ENCODE measurements around the gene CCDC40. TPM values are rescaled to one million over a fixed set of nuclear protein-coding genes. Genes with fewer than 3 reads are reported as not detected.

CCDC40 gene
- total and polyA plus RNA-seq, 10 of the 15 experiments (the other 5 are each of a cell fraction or from before 2014, with no cell fraction given) = 0.06 to 0.10 TPM; not detected in 8

DNA sequence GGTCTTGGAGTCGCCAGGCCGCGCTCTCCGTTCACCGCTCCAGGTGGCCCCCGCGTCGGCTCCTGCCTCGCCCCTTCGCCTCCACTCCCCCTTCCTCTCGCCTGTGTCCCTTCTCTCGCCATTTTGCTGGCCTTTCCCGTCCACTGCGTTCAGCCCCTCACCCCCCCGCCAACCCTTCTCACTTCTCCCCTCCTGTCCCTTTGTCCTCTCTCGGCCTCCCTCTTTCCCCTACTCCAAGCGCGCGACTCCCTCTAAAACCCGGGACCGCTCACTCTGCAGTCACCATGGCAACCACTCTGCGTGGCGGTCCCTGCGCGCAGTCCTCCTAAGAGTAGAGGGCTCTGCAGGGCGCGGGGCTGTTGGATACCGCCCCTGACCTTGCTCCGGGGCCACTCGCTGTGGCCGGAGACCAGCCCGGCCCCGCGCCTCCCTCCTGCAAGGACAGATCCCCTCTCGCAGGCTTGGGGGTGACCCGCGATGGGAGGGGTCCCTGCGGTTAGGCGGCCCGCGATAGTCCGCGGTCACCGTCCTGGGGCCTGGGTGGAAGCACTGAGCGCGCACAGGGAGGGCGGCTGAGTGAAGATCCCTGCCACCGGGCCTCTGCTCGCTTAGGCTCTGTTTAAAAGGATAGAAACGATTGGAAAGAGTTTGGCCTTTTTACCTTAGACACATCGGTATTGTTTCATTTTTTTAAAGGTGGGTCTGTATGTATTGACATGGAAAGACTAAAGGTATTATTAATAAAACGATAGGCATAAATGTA, 454 bp downstream of the CCDC40 start:
- Histone ChIP-seq H3K9me3 (replicated peaks; ENCODE audit: control insufficient read depth, insufficient read depth, low read length) (no peaks in the 10 kb centered on the region), H3K27me3 (replicated peaks in 1 of 2; ENCODE audit: control insufficient read depth in 2 of 2, insufficient read depth in 2 of 2, low read length in 1 of 2) (peaks cover 3 to 4% of the 10 kb centered on the region in 2 experiments; a peak in 3 of 4 replicates), H3K4me1 (ENCODE audit: control insufficient read depth, insufficient read depth, low read length) (no peaks in the 10 kb centered on the region), H3K79me2 (ENCODE audit: control insufficient read depth, insufficient read depth, low read length) (no peaks in the 10 kb centered on the region), H3K9ac (ENCODE audit: control insufficient read depth, insufficient read depth, low read length) (no peak overlapping the region), H3K4me2 (ENCODE audit: control insufficient read depth, insufficient read depth) (peak overlapping the region; percentile 89), H4K20me1 (ENCODE audit: control insufficient read depth, insufficient read depth) (no peaks in the 10 kb centered on the region), H3K36me3 (ENCODE audit: control insufficient read depth in 2 of 2, insufficient read depth in 2 of 2, low read length in 1 of 2) (no peaks in the 10 kb centered on the region), H2AFZ (ENCODE audit: control insufficient read depth, low read depth, low read length) (peak overlapping the region; percentile 64), H3K27ac (ENCODE audit: control insufficient read depth, insufficient read depth) (no peak overlapping the region), H3K4me3 (peak overlapping the region; percentile 74; the same call in 1 of the 2 replicates)
- 10% methylated on average over 44 of the region's 52 CpGs for WGBS (ENCODE audit: insufficient coverage, insufficient replicate concordance, low lambda C conversion rate, missing lambda C conversion rate)
- intact Hi-C loops (cut with micrococcal nuclease; ENCODE audit: unreplicated experiment) = no loop called here
- in situ Hi-C loops (cut with MboI) = no loop called here
- SMC1A ChIA-PET (ENCODE audit: uncharacterized antibody, unreplicated experiment) = no interaction called here
- RAD21 ChIA-PET (ENCODE audit: unreplicated experiment) = no interaction called here
- FAIRE-seq = no peak
- no TSS peak for BruUV-seq (replicated peaks)
- no peak for DNase-seq (ENCODE audit: low read depth, low spot score)
- POLR2A ChIA-PET = no interaction called here
- CTCF ChIA-PET = no interaction called here
- peak; percentile 27 for ATAC-seq
- no peak for TF ChIP-seq TCF3 (IDR thresholded peaks at IDR 0.05; ENCODE audit: borderline replicate concordance, insufficient read depth, low read depth, low read length)
- TF ChIP-seq STAT3 (IDR thresholded peaks at IDR 0.05; ENCODE audit: low read depth, low read length) = no peak
- TF ChIP-seq, protein P1, sequence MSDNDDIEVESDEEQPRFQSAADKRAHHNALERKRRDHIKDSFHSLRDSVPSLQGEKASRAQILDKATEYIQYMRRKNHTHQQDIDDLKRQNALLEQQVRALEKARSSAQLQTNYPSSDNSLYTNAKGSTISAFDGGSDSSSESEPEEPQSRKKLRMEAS (IDR thresholded peaks at IDR 0.05; ENCODE audit: low read depth, low read length) = no peak
- TF ChIP-seq BCL11A (IDR thresholded peaks at IDR 0.05; ENCODE audit: low read depth, low read length) = no peak
- TF ChIP-seq POLR2AphosphoS2 (IDR thresholded peaks at IDR 0.05; ENCODE audit: low read depth, low read length) = no peak
- TF ChIP-seq ZNF217 (IDR thresholded peaks at IDR 0.05) = no peak
- TF ChIP-seq ZNF24 (IDR thresholded peaks at IDR 0.05) = no peak
- no peak for TF ChIP-seq CREB1 (IDR thresholded peaks at IDR 0.05; ENCODE audit: low read depth)
- TF ChIP-seq DPF2 (IDR thresholded peaks at IDR 0.05) = 0 out of 2 replicates have a peak, but pooled peaks have one; percentile 52
- TF ChIP-seq, protein P2, sequence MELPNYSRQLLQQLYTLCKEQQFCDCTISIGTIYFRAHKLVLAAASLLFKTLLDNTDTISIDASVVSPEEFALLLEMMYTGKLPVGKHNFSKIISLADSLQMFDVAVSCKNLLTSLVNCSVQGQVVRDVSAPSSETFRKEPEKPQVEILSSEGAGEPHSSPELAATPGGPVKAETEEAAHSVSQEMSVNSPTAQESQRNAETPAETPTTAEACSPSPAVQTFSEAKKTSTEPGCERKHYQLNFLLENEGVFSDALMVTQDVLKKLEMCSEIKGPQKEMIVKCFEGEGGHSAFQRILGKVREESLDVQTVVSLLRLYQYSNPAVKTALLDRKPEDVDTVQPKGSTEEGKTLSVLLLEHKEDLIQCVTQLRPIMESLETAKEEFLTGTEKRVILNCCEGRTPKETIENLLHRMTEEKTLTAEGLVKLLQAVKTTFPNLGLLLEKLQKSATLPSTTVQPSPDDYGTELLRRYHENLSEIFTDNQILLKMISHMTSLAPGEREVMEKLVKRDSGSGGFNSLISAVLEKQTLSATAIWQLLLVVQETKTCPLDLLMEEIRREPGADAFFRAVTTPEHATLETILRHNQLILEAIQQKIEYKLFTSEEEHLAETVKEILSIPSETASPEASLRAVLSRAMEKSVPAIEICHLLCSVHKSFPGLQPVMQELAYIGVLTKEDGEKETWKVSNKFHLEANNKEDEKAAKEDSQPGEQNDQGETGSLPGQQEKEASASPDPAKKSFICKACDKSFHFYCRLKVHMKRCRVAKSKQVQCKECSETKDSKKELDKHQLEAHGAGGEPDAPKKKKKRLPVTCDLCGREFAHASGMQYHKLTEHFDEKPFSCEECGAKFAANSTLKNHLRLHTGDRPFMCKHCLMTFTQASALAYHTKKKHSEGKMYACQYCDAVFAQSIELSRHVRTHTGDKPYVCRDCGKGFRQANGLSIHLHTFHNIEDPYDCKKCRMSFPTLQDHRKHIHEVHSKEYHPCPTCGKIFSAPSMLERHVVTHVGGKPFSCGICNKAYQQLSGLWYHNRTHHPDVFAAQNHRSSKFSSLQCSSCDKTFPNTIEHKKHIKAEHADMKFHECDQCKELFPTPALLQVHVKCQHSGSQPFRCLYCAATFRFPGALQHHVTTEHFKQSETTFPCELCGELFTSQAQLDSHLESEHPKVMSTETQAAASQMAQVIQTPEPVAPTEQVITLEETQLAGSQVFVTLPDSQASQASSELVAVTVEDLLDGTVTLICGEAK (IDR thresholded peaks at IDR 0.05; ENCODE audit: borderline replicate concordance) = 0 out of 2 replicates have a peak, but pooled peaks have one; percentile 19
- TF ChIP-seq, protein P3, sequence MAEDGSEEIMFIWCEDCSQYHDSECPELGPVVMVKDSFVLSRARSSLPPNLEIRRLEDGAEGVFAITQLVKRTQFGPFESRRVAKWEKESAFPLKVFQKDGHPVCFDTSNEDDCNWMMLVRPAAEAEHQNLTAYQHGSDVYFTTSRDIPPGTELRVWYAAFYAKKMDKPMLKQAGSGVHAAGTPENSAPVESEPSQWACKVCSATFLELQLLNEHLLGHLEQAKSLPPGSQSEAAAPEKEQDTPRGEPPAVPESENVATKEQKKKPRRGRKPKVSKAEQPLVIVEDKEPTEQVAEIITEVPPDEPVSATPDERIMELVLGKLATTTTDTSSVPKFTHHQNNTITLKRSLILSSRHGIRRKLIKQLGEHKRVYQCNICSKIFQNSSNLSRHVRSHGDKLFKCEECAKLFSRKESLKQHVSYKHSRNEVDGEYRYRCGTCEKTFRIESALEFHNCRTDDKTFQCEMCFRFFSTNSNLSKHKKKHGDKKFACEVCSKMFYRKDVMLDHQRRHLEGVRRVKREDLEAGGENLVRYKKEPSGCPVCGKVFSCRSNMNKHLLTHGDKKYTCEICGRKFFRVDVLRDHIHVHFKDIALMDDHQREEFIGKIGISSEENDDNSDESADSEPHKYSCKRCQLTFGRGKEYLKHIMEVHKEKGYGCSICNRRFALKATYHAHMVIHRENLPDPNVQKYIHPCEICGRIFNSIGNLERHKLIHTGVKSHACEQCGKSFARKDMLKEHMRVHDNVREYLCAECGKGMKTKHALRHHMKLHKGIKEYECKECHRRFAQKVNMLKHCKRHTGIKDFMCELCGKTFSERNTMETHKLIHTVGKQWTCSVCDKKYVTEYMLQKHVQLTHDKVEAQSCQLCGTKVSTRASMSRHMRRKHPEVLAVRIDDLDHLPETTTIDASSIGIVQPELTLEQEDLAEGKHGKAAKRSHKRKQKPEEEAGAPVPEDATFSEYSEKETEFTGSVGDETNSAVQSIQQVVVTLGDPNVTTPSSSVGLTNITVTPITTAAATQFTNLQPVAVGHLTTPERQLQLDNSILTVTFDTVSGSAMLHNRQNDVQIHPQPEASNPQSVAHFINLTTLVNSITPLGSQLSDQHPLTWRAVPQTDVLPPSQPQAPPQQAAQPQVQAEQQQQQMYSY (CRISPR knock-in tag; IDR thresholded peaks at IDR 0.05) = no peak
- 0 out of 2 replicates have a peak, but pooled peaks have one; percentile 13 for TF ChIP-seq GATAD2B (conservative IDR thresholded peaks at IDR 0.05; ENCODE audit: low read depth)
- no peak for TF ChIP-seq SUZ12 (IDR thresholded peaks at IDR 0.05; ENCODE audit: unreplicated experiment)
- TF ChIP-seq NR2F1 (conservative IDR thresholded peaks at IDR 0.05) = no peak
- TF ChIP-seq NR2C1 (IDR thresholded peaks at IDR 0.05) = no peak
- no peak for TF ChIP-seq RCOR1 (conservative IDR thresholded peaks at IDR 0.05; ENCODE audit: low read depth, low read length)
- TF ChIP-seq BMI1 (IDR thresholded peaks at IDR 0.05; ENCODE audit: borderline replicate concordance) = peak; percentile 79
